Measurements from ENCODE around the gene KLK11. TPM values are rescaled to one million over a fixed set of nuclear protein-coding genes. Genes with fewer than 3 reads are reported as not detected.

Gene KLK11
- polyA plus RNA-seq, 4 donors: 0.40 to 1.1 (median 0.46) TPM

- DNase-seq (ENCODE audit: low read depth in 4 of 4, low spot score in 3 of 4): no peak
Observed at GRCh38 chr19:51029718-51030117, 3.3 kb upstream of the KLK11 start.

GRCh38 chr19:51027873-51028272 lies 1.5 kb upstream of the KLK11 start:
- DNase-seq (ENCODE audit: low read depth in 4 of 4, low spot score in 3 of 4): no peak

DNA sequence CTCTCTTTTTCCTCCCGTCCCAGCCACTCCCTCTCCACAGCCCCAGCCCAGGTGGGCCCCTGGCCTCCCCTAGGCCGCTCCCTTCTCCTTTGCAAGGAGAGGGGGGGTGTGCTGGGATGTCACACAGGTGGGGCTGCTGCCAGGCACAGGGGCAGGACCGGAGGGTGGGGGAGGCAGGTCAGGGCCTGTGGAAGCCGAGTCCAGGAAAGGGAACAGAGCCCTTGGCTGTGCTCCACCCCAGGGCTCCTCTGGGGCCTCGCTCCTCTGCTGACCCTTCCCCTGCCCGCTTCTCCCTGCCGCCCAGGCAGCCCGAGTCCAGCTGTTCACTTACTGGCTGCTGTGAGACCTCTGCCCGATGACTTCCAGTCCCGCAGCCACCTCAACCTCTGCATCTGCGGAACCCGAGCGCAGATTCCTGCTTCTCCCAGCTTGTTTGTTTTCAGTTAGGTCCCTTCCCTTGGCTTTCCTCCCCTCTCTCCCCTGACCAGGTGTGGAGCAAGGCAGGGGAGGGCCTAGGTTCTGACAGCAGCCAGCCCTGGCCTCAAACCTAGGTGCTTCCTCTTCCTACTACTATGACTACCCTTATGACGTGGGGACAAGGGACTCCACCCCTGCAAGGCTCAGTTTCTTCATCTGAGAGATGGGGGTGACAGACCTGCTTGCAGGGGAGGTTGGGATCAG lies 850 bp upstream of the KLK11 start:
- DNase-seq (ENCODE audit: low read depth in 4 of 4, low spot score in 3 of 4): no peak

DNA sequence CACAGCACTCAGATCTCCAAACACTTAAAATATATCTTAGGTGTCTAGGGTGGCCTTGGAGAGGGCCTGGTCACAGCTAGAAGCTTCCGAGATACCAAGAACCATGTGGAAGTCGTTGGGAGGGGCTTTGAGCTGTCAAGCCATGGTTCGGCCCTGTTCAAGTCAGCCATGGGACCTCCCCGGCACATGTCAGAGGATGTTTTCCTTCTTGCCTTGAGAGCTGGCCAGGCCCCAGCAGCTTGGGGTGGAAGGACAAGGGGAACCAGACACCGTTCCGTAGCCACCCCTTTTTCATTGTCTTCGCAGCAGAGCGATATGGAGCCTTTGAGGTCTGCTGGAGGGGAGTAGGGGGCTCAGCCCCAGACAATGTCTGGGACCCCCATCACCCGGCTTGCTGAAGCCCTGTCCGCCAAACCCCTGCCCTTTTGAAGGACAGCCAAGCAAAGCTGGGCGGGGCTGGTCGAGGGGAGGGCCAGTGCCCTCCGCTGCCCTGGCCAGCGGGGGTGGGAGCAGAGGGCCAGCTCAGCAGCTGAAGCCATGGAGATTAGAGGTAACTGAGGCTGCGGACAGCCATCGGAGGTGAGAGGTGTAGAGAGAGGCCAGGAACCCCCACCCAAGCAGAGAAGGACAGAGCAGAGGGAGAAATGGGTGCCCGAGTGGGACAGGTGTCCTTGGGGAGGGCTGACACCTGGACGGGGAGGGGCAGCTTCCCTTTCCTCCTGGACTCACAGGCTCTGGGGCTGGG lies 435 bp downstream of the KLK11 start:
- no peak for DNase-seq (ENCODE audit: low read depth in 4 of 4, low spot score in 3 of 4)

DNA sequence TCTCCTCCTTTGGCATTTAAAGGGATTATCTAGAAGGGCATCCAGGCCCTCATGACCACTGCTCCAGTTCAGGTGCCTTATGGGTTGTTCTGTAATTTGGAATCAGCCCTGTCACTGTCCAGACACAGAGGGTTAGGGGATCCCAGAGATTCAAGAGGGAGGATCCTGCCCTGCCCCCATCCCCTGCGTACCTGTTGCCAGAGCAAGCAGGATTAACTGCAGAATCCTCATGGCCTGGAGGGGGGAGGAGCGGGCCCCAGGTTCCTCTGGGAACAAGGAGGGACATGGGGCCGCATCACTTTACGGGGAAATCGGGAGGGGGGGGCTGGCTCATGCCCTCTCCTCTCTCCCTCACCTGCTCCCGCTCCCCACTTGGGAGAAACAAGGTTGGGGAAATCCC lies 1.0 kb downstream of the KLK11 start:
- no peak for DNase-seq (ENCODE audit: low read depth in 4 of 4, low spot score in 3 of 4)

DNA sequence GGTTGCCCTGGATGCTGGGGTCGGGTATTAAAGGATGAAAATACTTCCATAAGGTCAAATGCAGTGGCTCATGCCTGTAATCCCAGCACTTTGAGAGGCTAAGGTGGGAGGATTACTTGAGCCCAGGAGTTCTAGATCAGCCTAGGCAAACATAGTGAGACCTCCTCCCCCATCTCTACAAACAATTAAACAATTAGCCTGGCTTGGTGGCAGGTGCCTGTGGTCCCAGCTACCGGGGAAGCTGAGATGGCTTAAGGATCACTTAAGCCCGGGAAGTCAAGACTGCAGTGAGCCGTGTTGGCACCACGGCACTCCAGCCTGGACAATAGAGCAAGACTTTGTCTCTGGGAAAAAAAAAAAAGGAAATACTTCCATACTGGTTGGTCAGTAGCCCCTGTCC lies 1.5 kb downstream of the KLK11 start:
- no peak for DNase-seq (ENCODE audit: low read depth in 4 of 4, low spot score in 3 of 4)

DNA sequence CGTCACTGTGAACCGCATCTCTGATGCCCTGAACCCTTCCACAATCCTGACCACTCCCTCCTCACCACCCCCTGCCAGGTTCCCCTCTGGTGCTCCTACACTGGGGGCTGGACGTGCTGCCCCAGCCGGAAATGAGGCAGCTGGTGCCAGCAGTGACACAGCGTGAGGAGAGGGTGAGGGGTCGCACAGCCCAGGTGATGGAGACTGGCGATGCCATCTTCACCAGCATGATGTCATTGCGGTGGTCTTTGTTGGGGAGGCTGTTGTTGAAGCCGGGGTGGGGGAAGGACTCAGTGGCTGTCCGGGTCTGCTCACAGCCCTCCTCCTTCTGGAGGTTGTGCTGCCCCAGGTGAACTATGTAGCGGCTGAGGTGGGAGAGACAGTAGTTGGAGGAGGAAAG lies 2.5 kb downstream of the KLK11 start:
- no peak for DNase-seq (ENCODE audit: low read depth in 4 of 4, low spot score in 3 of 4)

- no peak for DNase-seq (ENCODE audit: low read depth in 4 of 4, low spot score in 3 of 4)
Observed at GRCh38 chr19:51022526-51022925, 3.9 kb downstream of the KLK11 start.

GRCh38 chr19:51020988-51021651 lies 5.3 kb downstream of the KLK11 start:
- DNase-seq (ENCODE audit: low read depth in 4 of 4, low spot score in 3 of 4): no peak

GRCh38 chr19:51019544-51019925 lies 6.9 kb downstream of the KLK11 start, which contains the start of gene KLK10:
Gene KLK10, minus strand, starts transcription at chr19:51019709. Its CDS starts 579 bp downstream, at chr19:51019130.
- DNase-seq (ENCODE audit: low read depth in 4 of 4, low spot score in 3 of 4): no peak

- no peak for DNase-seq (ENCODE audit: low read depth in 4 of 4, low spot score in 3 of 4)
Observed at GRCh38 chr19:51018745-51019543, 7.5 kb downstream of the KLK11 start.

GRCh38 chr19:51016798-51017683 lies 9.4 kb downstream of the KLK11 start:
- DNase-seq (ENCODE audit: low read depth in 4 of 4, low spot score in 3 of 4): no peak

GRCh38 chr19:51015691-51016267 lies 10.6 kb downstream of the KLK11 start:
- DNase-seq (ENCODE audit: low read depth in 4 of 4, low spot score in 3 of 4): no peak

DNA sequence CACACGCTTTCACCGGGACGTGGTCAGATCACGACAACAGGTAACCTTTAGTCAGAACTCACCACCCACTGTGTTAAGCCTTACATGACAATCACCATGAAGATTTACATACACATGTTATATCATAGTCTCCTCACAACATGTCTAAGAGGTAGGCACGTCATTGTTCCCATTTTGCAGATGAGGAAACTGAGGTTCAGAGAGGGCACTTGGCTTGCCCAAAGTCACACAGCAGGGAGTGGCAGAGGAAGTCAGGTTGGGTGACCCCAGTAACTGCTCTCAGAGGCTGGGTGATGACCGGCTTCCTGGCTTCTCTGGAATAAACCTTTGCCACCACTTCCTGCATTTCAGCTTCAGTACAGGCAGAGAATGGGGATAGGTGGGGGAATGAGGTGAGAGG lies 12.2 kb downstream of the KLK11 start:
- no peak for DNase-seq (ENCODE audit: low read depth in 4 of 4, low spot score in 3 of 4)

- DNase-seq (ENCODE audit: low read depth in 4 of 4, low spot score in 3 of 4): no peak
Observed at GRCh38 chr19:51012661-51013190, 13.7 kb downstream of the KLK11 start.

GRCh38 chr19:51010066-51010795 lies 16.2 kb downstream of the KLK11 start:
- DNase-seq (ENCODE audit: low read depth in 4 of 4, low spot score in 3 of 4): no peak

DNA sequence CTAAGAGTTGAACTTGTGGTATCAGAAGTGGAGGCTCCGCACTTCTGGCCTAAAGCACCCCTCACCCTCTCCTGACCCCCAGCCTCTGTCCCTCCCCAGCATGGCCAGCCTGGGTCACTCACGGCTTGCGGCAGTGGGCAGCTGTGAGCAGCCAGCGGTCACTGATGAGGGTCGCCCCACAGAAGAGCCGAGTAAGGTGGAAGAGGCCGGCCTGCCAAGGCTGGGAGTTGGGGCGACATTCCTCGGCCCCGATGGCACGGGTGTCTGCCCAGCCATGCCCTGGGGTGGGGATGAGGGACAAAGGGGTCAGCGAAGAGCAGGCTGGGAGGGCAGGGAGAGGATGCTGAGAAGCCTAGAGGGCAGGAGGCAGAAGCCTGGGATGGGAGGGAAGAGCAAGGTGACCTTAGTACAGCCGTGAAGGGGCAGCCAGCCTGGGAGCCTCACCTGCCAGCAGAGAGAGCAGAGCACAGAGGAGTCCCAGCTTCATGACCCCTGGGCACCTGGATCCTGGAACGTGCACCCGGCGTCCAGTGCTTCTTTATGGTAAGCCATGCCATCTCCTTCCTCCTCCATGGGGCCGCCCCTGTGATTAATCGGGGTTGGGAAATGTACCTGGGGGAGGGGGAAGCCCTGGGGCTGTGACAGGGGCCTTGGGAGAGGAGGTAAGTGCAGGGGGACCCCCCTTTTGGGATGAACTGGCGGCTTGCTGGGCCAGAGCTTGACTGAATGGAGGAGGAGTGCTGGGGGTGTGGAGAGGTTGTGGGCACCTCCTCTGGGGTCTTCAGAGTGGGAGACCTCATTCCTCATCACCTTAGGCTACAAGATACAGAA lies 17.1 kb downstream of the KLK11 start:
- DNase-seq (ENCODE audit: low read depth in 4 of 4, low spot score in 3 of 4): no peak

DNA sequence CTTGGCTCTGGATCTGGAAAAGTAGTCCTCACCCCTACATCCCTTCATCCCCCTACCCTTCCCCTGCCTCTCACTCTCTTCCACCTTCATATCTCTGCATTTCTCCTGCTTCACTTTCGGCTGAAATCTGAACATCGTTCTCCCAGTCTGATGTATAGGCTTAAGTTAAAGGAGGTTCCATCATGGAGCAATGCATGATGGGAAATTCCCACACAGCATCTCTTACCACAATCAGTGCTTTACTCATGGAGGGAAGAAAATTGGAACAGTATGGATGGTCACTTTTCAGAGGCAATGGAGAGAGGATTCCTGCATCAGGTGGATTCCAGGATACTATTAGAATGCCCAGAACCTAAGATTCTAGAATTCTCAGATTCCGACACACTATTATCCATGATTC lies 18.9 kb downstream of the KLK11 start:
- no peak for DNase-seq (ENCODE audit: low read depth in 4 of 4, low spot score in 3 of 4)

Data from left renal pelvis (tissue), 4 donors.